ENCODE results near the gene MORC1. TPM values are rescaled to one million over a fixed set of nuclear protein-coding genes. Genes with fewer than 3 reads are reported as not detected.
"Not testable (repeated sequence)": the region's sequence is repeated elsewhere in the genome, so short reads cannot be mapped to it uniquely, and the experiment has no call there.

The MORC1 gene
- total RNA-seq, 1 donor from 2014 or later: not detected

DNA sequence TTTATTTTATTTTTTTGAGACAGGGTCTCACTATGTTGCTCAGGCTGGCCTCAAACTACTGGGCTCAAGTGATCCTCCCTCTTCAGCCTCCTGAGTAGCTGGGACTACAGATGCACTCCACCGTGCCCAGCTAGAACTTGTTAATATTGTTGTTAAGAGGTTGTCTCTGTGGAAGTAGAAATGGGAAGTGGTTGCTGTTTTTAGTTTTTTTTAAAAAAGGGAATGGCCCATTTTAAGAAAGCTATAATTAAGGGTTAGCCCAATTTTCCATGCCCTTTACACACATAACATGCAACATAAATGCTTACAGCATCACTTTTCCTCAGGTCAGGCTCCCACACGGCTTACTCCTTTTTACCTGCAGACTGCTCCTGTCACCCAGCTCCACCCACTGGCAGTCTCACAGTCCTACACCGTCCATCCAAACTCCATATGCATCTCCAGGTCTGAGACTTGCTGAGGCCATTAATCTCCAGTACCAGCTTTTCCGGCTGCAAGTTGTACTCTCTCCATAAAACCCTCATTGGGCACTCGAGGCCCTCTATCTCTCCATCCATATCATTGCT is 19.8 kb downstream of the MORC1 start:
- DNase-seq: no peak

DNA sequence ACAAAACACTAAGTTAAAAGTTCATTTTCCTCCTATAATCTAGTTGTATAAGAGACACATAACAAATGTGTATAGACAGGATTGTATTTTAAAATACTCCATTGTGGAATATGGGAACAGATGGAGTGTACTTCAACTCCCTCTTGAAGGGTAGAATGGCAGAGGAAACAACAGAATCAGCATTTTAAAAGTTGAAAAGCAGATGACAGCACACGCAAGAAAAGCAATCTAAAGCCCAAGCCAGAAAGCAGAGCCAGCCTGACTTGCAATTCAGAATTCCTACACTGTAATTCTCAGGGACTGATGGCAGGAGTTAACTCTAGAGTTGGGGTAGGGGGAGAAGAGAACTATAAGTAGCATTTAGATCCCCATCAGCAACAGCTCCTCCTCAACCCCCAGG is 22.8 kb downstream of the MORC1 start:
- DNase-seq: no peak

DNA sequence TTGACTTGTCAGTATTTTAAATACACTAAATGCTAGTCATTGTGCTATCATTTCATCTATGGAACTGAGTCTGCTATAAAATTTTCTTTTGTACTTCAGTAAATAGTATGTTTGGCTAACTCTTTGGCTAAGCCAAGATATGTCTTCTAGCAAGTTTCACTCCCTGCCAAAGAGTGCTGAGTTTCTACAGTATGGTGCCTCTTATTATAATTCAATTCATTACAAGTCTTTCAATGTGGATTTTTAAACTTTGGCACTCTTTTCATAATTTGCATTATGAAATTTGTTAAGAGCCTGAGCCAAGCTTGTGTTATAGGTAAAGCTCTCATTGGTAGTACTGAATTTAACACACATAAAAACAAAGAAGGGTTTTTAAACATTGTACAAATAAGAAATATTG is 24.4 kb downstream of the MORC1 start:
- no peak for DNase-seq

DNA sequence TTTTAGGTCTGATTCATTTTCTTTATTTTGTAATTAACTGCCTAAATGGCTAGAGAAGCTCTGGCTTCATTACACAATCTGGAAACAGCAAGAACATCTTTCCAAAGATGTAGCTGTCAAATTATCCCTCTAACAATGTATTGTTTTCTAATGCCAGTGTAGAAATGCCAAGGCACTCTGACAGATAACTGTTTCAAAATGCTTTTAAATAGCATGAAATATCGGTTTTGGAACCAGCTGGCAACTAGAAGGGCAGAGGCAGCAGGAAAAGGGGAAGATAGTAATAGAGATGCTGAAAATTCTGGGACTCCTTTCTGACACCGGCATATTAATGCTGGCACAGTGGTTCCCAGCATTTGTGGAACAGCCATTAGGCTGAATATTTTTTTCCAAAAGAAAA is 26.1 kb downstream of the MORC1 start:
- no peak for DNase-seq

DNA sequence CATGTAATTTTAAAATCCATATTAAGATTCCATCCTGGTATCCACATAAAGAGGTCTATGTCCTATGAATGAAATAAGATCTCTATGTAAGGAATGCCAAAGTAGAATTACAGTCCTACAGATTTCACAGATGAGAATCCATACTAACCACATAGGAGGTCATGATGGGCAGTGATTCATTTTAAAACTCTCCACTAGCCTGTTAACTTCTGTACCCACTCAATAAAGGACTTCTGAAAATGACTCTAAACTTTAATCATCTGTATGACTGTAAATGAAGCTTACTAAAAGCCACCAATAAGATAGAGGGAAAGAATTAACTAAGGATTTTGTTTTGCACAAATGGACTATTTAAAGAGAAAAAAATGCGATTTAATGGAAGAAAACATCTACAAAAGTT is 28.7 kb downstream of the MORC1 start:
- no peak for DNase-seq

DNA sequence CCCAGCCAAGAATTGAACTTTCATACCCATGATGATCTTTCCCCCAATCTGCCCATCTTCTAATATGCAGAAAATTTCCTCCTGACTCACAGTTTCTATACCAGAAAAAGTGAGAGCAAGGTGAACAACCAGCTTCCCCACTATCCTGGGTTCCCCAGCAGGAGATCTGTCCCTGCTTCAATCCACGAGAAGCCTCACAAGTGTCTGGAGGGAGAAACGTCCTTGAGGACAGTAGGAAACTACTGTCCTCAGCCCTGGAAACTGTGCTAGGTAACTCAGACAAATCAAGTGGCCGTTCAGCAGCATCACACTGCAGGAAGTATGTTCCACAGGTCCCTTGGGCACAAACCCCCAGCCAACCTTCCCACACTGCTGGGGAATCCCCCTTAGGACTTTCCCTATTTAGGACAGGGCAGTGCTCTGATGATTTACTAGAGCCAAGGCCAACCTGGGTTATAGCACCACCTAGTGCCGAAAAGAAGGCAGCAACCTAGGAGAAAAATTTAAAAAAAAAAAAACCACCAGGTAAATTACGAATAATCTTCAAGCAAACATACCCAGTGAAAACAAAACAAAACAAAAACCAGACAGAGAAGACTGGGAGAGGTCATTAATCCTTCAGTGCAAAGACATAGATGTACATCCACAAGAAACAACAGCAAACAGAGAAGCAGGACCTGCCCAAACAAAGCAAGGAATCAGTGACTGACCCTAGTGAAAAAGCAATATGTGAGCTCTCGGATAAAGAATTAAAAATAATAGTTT is 36.0 kb downstream of the MORC1 start:
- DNase-seq: peak; percentile 24

DNA sequence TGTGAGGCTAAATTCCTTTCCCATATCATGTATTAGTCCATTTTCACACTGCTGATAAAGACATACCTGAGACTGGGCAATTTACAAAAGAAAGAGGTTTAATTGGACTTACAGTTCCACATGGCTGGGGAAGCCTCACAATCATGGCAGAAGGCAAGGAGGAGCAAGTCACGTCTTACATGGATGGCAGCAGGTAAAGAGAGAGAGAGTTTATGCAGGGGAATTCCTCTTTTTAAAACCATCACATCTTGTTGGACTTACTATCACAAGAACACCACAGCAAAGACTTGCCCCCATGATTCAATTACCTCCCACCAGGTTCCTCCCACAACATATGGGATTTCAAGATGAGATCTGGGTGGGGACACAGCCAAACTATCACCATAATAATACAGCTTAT is 37.8 kb downstream of the MORC1 start:
- not testable (repeated sequence) for DNase-seq

DNA sequence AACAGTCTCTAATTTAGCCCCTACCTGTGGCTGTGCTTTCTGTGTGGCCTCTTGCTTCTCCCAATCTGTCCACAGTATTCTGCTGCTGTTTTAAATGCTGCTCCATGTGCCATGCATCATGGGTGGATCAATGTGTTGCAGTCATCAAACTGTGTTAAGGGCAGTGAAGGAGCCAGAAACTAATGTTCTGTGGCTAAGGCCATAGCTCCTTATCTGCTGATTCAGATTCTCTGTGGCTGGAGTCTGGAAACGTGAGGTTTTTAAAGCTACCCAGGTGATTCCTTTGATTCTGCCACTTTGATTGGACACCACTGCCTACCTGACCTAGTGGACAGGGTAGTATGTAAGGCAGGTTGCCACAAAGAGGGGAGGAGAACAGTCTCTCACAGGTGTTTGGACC is 44.8 kb downstream of the MORC1 start:
- DNase-seq: no peak

DNA sequence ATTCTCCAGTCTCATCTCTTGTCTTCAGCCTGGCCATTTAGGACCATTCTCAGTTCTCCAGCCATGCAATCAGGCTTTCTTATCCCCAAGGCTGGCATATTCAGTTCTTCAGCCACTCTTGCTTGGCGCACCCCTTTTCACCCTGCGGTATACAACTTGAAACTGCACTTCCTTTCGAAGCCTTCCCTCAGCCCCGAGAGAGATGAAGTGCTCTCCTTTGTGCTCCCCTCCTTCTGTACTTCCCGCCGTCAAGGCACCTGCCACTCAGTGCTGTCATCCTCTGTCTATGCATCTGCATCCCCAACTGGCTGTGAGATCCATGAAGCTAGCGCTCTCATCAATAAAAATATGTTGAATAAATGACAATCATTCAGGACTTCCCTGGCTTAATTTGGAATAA is 45.7 kb downstream of the MORC1 start:
- no peak for DNase-seq

DNA sequence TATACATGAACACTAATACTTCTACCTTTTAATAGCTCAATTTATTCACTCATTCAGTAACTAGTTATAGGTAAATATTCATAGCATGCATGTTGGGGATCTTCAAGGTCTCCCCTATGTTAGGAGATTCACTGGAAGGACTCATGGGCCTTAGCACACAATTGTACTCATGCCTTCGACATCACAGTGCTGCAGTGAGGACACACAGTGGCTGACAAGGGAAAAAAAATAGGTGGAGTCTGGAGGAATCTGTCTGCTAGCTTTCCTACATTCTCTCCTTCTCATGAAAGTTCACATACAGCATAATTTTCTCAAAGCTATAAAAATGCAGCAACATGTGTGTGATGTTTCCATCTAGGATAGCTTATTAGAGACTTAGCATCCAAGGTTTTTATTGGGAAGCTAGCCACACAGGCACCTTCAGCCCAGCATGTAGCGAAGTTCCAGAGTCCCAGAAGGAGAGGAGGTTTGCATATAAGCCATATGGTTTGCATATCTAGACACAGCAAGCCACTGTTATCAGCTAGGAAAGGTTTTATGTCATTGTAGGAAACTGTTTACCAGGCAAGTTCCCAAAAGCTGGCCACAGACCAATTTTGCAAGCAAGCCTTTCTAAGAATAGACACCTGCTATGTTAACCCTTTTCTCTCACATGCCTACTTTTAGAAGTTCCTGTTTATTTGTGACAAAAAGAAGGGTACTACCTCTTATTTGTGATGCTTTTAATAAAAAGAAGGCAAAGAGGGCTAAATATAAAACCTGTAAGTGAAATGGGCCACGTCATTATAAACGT is 46.4 kb downstream of the MORC1 start:
- DNase-seq: no peak

DNA sequence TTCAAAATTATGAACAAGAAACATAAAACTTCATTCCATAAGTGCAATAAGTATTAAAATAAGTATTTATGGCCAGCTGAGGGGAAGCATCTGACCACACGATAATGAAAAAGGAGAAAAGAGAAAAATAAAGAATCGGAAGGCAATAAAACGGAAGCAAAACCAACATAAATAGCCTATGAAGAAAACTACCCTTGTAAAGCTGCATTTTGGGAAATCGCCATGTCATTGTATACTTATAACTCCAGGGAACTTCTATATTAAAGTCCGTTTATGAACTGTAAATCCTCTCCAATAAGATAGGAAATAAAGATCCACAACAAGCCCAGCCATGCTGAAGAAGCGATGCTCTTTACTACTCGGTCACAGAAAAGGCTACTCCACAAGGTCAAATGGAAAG is 47.7 kb downstream of the MORC1 start:
- no peak for DNase-seq

DNA sequence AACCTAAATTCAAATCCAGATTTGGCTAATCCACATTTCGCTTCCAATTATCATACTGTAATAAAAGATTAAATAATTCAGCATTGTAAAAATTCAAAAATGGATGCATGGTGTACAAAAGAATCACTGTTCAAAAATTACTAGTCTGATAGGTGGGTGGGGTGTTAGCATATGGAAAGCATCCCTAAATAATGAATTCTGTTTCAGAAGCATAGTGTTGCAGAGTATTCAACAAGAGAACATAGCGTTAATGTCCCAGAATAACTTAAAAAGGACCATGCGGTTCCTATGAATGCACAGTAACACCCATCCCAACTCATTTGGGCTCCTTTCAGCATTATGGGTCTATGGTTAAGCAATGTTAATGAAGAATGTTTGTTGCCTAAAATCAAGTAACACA is 51.1 kb downstream of the MORC1 start:
- DNase-seq: no peak

DNA sequence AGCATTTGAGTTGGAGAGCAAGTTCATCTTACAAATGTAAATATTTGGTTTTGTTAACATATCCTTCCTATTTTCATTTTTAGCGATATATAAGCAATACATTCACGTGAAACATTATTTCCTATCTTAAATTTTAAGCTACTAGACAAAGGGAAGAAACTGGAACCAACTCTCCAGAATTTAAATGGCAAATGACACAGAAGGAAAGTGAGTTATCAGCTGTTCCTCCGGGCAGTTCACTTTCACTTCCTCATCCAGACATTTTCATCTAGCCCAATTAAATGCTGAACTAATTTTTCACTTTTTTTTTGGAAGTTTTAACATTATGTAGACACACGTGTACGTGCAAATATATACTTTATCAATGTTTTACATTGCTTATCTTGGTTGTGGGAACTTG is 58.7 kb downstream of the MORC1 start:
- DNase-seq: no peak

DNA sequence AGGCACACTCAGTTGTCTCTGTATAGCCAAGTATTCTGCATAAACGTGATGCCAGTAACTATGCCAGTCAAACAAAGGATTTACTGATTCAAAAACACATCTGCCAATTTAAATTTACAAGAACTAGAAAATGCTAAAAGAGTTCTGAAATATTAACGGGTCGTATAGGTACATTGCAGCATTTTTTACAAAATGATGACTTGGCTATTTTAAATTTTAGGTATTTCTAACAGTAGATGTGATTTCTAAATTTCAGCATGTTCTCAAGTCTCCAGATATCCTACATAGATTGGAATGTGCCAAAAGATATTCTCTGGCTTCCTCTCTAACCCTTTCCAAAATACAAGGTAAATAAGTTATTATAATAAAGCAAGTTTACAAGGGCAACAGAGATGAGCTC is 60.3 kb downstream of the MORC1 start:
- no peak for DNase-seq

DNA sequence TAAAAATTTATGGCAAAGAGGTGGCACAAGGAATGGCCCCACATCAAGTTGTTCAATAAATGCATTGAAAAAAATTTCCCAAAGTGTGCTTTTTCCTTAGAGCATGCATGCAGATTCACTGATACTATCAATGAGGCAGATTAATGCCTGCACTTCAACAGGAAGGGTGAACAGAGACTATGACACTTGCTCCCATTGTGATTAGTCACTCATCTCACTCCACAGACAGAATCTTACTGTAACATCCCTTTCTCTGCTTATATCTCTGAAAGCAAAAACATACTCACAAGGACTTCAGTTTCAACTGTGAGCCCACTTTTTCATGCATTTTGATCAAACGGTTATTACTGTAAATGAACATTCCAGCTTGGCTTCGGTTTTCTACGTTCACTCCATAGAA is 60.9 kb downstream of the MORC1 start:
- DNase-seq: no peak

DNA sequence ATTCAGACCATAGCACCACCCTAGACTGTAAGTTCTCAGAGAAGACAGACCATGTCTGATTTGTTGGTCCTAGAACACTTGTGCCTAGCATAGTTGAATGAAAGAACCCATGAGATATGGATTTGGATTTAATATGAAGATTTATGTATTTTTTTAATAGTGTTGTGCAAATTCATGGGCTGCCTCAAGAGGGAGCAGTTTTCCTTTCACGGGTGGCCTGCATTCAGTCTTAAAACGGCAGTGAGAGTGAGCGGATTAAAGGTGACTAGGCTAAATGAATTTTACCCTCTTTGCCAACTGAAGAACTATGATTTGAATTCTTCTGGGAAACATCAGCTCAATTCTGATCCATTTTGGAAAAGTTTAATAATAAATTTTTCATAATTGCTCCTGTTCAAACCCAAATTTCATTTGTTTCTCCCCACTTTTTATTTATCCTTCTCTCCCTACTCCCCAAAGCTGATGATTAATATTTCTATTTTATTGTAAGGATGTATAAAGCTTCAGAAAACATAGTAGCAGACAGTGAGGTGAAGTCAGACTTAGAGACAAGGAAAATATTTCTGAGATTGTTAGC is 67.3 kb downstream of the MORC1 start:
- DNase-seq: no peak

DNA sequence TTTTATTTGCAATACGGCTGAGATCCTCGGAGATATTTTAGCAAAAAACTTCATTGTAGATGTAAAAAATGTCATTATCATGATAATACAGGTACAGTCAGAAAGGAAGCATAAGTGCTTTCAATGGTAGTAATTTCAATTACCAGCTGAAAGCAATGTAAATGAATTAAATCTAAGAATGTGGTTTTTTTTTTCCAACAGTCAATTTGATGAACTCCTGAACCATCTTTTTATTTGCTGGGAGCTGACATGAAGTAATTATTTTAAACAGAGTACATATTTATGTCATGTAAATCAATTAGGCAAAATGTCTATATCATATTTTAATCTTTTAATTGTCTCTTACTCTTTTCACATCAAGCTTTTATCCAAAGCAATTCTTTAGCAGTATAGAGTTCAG is 70.6 kb downstream of the MORC1 start:
- DNase-seq: no peak

DNA sequence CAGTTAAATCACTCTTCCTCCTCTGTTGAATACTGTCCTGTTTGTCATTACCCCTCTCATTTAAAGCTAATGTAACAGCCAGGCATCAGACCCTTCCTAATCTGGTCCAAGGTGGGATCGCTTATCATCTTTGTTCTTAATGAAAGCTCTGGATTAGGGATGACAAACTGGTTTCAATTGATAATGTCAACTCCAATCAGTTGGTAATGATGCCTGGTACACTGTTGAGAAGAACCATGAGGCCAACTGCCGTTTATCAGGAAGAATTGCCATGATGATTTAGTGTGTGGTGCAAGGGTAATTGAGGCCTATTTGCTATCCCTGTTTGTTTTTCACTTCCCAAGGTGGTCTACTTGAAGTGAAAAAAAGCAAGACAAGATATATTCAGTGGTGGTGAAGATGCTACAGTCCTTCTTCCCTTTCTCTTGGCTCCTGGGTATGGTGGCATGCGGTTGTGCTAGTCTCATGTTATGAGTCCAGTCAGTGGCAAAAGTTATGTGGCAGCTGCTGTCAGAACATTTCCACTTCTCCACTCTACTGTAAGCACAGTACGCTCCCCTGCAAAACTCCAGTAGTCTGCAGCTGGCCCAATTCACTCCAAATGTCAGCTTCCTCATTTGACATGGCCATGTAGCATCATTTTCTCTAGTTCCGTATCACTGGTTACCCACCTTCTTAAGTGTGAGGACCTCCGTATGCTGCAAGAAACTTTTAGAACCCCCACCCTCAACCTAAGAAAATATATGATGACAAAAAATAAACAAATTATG is 72.5 kb downstream of the MORC1 start:
- peak; percentile 1 for DNase-seq

DNA sequence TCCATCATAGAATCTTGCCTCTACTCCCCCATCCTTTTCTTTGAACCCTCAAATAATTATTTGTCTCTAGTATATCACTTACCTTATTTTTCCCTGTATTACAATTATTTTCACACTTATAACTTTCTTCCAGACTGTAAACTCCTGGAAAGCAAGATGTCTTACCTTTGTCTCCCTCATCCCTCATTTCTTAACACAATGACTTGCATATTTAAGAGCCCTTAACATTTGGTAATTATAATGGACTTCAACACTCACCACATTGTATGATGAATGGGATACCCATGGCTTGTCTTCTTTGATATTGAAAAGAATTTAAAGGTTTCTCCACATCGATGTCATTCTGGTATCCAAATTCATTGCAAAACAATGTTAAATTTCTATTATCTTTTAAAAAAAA is 82.9 kb downstream of the MORC1 start:
- no peak for DNase-seq

DNA sequence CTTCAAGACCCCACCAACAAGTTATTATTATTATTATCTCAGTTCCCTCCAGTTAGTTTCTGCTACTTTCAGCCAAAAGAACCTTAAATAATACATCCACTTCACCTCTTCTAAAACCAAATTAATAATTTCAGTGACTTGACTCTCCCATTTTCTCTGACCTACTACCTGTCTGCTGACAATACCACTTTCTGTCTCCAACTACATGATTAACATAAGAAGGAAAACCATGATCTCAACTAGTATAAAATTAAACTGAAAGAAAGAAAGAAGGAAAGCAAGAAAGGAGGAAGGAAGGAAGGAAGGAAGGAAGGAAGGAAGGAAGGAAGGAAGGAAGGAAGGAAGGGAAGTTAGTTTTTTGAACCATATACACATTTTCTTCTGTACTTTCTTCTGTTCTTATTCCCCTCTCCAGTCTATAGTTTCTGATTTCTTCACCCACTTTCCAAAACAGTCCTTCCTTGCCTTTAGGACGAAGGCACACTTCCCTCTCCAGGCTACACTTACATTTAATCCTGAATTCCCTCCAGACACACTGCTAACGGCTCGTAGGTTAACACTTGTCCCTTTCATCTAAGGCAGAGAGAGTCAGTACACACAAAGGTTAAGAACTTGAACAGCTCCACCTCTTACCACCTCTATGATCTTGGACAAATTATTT is 84.8 kb downstream of the MORC1 start:
- DNase-seq: no peak

DNA sequence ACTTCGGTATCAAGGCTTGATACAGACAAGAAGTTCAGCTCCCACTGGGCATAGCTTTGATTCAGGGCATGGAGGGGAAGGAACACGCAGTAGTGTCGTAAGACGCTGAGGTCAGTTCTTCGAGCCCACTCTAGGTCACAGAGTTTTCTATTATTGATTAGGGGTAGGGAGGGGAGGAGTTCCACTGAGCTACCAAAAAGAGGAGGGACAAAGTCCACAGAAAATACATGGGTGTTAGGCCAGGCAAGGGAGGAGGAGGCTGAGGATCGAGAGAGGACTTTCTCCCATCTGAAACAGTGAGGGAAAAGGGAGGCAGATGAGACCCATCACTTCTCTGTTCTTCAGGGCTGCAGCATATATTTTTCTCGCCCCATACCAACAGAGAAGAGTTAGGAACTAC is 89.2 kb downstream of the MORC1 start:
- no peak for DNase-seq

DNA sequence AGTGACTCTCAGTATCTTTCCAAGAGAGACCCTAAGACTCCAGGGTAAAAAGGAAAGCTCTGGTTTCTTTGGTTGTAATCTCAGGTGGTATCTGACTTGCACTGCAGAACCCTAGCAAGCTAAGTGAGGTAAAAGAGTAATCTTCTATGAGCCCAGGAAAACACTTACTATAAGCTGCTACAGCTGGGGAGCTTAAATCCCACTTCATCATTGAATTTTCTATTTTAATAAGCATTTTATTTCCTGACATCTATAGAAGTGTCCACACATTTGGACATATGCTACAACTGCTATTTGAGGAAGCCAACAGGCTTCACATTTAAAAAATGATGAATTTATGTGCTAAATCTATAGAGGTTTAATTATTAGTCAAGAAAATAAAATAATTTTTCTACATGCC is 91.1 kb downstream of the MORC1 start:
- no peak for DNase-seq
